Mesothelial cell of epicardium (in vitro differentiated cells): ENCODE data around the gene ATAD5. TPM values are rescaled to one million over a fixed set of nuclear protein-coding genes. Genes with fewer than 3 reads are reported as not detected.
"Not testable (repeated sequence)": the region's sequence is repeated elsewhere in the genome, so short reads cannot be mapped to it uniquely, and the experiment has no call there.

ENCODE experiments used
- DNase-seq, 2 experiments: peaks; one replicate each; pipeline ENCODE4 v3.0.0; 2021; ENCODE audit warnings: low spot score in 2 of 2; ENCODE audit not compliant: unreplicated experiment in 2 of 2
- H3K27ac Mint-ChIP-seq: 2 replicates; pipeline ENCODE4 v1.8.0; 2021; ENCODE audit warnings: mixed read lengths
- H3K27me3 Mint-ChIP-seq: 2 replicates; pipeline ENCODE4 v1.8.0; 2021; ENCODE audit warnings: low read depth, mixed read lengths
- H3K36me3 Mint-ChIP-seq: 2 replicates; pipeline ENCODE4 v1.8.0; 2021; ENCODE audit warnings: mixed read lengths
- H3K4me1 Mint-ChIP-seq: 2 replicates; pipeline ENCODE4 v1.8.0; 2021; ENCODE audit warnings: mixed read lengths
- H3K4me3 Mint-ChIP-seq: 2 replicates; pipeline ENCODE4 v1.8.0; 2021; ENCODE audit warnings: mild to moderate bottlenecking, moderate library complexity, mixed read lengths
- H3K9me3 Mint-ChIP-seq: 2 replicates; pipeline ENCODE4 v1.8.0; 2021; ENCODE audit warnings: mixed read lengths
- total RNA-seq: library from RNA; stranded (reverse); gene quantifications from 3 replicates; pipeline ENCODE4 v1.2.1, GENCODE V29; 2021
- TF ChIP-seq, protein P1 (sequence below): fragments of 200-600 bp; sonication (generic); IDR thresholded peaks from one replicate; pipeline ENCODE4 v1.5.0; 2021; ENCODE audit warnings: antibody characterized with exemption; ENCODE audit not compliant: unreplicated experiment

Gene ATAD5
- total RNA-seq, 1 donor from 2014 or later: 10.6 TPM

GRCh38 chr17:30930495-30930894 lies 98.7 kb downstream of the ATAD5 start:
- TF ChIP-seq, protein P1, sequence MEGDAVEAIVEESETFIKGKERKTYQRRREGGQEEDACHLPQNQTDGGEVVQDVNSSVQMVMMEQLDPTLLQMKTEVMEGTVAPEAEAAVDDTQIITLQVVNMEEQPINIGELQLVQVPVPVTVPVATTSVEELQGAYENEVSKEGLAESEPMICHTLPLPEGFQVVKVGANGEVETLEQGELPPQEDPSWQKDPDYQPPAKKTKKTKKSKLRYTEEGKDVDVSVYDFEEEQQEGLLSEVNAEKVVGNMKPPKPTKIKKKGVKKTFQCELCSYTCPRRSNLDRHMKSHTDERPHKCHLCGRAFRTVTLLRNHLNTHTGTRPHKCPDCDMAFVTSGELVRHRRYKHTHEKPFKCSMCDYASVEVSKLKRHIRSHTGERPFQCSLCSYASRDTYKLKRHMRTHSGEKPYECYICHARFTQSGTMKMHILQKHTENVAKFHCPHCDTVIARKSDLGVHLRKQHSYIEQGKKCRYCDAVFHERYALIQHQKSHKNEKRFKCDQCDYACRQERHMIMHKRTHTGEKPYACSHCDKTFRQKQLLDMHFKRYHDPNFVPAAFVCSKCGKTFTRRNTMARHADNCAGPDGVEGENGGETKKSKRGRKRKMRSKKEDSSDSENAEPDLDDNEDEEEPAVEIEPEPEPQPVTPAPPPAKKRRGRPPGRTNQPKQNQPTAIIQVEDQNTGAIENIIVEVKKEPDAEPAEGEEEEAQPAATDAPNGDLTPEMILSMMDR: no peak
- no peak for DNase-seq
- H3K4me3 Mint-ChIP-seq: no peak overlapping the region
- peaks cover 24% of the 10 kb centered on the region for H3K27me3 Mint-ChIP-seq
- H3K4me1 Mint-ChIP-seq: no peaks in the 10 kb centered on the region
- no peak overlapping the region for H3K27ac Mint-ChIP-seq
- no peaks in the 10 kb centered on the region for H3K9me3 Mint-ChIP-seq
- no peaks in the 10 kb centered on the region for H3K36me3 Mint-ChIP-seq

GRCh38 chr17:30931582-30931981 lies 99.8 kb downstream of the ATAD5 start:
- not testable (repeated sequence) for H3K36me3 Mint-ChIP-seq, DNase-seq, H3K9me3 Mint-ChIP-seq, H3K4me3 Mint-ChIP-seq, H3K27ac Mint-ChIP-seq, H3K4me1 Mint-ChIP-seq
- H3K27me3 Mint-ChIP-seq: peaks cover 14% of the 10 kb centered on the region

GRCh38 chr17:30933966-30934365 lies 102.2 kb downstream of the ATAD5 start:
- TF ChIP-seq, protein P1: no peak
- no peak overlapping the region for H3K4me3 Mint-ChIP-seq

DNA sequence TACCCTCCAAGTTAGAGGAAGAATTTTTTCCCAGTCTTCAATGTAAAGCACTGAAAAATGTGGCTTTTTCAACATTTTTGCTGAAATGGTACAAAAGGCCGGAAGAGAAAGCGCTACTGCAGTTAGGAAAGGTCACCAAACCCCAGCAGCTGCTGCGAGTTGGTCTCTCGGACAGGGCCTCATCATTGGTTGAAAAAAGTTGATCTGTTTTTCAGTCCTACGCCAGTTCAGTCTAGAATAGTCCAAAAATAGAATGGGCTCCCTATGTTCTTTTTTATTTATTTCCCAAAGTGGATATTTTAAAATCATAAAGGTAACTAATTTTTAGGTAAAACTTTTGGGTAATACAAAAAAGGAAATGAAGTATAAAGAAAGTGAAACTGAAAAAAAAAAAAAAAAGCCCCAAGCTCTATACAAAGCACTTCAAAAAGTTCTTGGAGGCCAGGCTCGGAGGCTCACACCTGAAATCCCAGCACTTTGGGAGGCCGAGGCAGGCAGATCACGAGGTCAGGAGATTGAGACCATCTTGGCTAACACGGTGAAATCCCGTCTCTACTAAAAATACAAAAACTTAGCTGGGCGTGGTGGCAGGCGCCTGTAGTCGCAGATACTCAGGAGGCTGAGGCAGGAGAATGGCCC lies 107.4 kb downstream of the ATAD5 start:
- Mint-ChIP-seq H3K4me3 (no peak overlapping the region), H3K36me3 (no peaks in the 10 kb centered on the region), H3K9me3 (no peaks in the 10 kb centered on the region), H3K27ac (no peak overlapping the region), H3K27me3 (peaks cover 2% of the 10 kb centered on the region), H3K4me1 (no peaks in the 10 kb centered on the region)
- TF ChIP-seq, protein P1: no peak
- no peak for DNase-seq

More at GRCh38 chr17:30933966-30934365, 102.2 kb downstream of the ATAD5 start:
- Mint-ChIP-seq H3K36me3 (no peaks in the 10 kb centered on the region), H3K27ac (no peak overlapping the region), H3K9me3 (no peaks in the 10 kb centered on the region), H3K4me1 (no peaks in the 10 kb centered on the region), H3K27me3 (peaks cover 5% of the 10 kb centered on the region)
- no peak for DNase-seq

DNA sequence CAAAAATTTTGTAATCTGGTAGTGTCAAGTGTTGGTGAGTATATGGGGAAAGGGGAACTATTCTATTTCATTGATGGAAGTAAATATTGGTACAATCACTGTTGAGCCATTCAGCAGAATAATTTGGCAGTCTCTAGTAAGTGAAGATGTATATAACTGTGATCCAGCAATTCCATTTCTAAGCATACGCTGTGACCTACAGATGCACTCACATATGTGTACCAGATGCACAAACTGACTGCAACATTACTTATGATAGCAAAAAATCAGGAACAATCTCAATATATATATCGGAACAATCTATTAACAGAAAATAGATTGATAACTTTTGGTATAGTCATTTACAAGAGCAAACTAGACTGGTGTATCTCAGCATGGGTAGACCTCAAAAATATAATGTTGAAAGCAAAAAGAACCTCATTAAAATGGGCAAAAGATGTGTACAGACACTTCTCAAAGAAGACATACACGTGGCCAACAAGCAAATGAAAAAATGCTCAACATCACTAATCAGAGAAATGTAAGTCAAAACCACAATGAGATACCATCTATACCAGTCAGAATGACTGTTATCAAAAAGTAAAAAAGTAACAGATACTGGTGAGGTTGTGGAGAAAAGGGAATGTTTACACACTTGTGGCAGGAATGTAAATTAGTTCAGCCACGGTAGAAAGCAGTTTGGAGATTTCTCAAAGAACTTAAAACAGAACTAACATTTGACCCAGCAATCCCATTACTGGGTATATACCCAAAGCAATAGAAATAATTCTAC lies 110.7 kb downstream of the ATAD5 start:
- Mint-ChIP-seq H3K4me1 (no peaks in the 10 kb centered on the region), H3K27ac (no peak overlapping the region), H3K4me3 (no peak overlapping the region), H3K36me3 (no peaks in the 10 kb centered on the region), H3K9me3 (no peaks in the 10 kb centered on the region), H3K27me3 (no peaks in the 10 kb centered on the region)
- TF ChIP-seq, protein P1: no peak
- no peak for DNase-seq

Other genes starting within 250 kb of the ATAD5 start
- 6.7 to 8.0 TPM (median 7.6 TPM) in 3 replicates for gene CRLF3, start 7.3 kb upstream of the ATAD5 start, total RNA-seq
- gene TEFM, start 74.3 kb downstream of the ATAD5 start, total RNA-seq: 16.3 to 18.2 TPM (median 16.4 TPM) in 3 replicates
- gene ADAP2, start 90.0 kb downstream of the ATAD5 start, total RNA-seq: 0.36 to 2.3 TPM (median 1.9 TPM) in 3 replicates
- gene RNF135, start 139.1 kb downstream of the ATAD5 start, total RNA-seq: 15.4 to 15.8 TPM (median 15.7 TPM) in 3 replicates